HG03064 (cell line): ENCODE results near the gene CRYBG2.
"Not testable (repeated sequence)": the region's sequence is repeated elsewhere in the genome, so short reads cannot be mapped to it uniquely, and the experiment has no call there.

Experiments
- ATAC-seq: cut with Tn5 transposase; IDR thresholded peaks from one replicate; pipeline ENCODE4 v1.9.1; 2021; ENCODE audit warnings: low read depth; ENCODE audit not compliant: unreplicated experiment

CRYBG2 gene

DNA sequence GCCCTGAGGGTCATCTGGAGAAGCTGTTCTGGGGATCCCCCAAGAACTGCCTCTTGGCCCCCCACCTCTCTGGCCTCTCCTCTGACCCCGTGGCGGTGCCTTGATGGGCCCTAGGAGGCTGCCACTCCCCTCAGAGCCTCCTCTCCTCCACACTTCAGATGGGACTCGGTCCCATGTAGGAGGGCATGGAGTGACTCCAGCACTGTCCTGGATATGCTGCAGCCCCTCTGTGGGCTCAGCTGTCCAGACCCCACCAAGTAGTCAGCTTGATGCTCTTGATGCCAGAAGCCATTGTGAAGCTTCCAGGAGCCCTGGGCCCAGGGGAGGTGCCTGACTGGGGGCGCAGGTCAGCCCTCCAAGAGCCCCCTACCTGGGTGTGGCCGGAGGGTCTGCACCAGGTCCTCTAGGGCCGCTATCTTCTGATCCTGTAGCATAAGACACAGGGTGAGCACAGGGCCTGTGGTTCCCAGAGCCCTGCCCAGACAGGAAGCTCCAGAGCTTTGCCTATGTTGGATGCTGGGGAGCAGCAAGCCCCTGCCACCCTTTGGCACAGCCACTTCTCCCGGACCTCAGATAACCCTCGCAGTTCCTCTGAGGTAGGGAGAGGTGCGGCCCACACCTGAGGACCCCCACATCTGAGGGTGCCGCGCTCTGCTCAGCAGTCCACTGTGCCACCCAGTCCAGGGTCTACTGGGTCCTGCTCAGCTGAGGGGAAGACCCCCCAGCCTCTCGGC is 56.7 kb downstream of the CRYBG2 start:
- ATAC-seq = no peak

GRCh38 chr1:26296340-26297056 is 57.4 kb downstream of the CRYBG2 start:
- no peak for ATAC-seq

- ATAC-seq = no peak
These were observed 58.5 kb downstream of the CRYBG2 start for GRCh38 chr1:26295194-26296138.

DNA sequence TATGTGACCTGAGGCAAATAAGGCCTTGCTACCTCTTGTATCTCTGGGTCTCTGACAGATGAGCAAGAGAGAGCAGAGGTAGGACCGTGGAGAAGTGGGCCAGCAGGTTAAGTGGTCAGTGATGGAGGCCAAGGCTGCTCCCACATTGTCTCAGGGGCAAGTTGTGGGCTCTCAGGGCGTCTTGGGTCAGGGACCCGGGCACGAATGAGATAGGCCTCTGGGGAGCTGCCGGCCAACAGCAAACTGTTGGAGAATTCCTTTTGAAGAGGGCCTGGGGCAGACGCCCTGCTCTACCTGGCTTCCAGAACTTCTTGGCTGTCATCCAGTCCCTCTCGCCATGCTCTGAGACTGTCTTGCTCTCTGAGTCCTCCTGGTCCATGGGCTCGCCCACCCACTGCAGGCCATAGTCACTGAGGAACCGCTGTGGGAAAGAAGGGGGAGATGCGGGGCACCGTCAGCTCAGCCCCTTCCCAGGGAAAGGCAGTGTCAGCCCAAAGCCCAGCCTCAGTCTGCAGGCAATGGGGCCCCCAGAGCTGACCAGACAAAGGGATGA is 59.9 kb downstream of the CRYBG2 start:
- no peak for ATAC-seq

DNA sequence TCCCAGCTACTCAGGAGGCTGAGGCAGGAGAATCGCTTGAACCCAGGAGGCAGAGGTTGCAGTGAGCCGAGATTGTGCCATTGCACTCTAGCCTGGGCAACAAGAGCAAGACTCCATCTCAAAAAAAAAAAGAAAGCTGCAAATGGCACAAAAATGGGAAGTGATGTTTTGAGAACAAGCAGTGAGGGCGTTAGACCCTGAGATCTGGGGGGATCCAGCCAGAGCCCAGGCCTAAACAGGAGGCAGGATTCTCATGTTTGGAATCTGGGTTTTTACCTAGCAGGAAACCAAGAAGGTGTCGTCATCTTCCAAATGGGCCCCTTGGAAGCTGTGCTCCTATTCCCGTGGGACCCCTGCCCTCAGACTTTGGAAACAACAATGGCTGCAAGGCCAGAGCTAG is 61.2 kb downstream of the CRYBG2 start:
- ATAC-seq = not testable (repeated sequence)

DNA sequence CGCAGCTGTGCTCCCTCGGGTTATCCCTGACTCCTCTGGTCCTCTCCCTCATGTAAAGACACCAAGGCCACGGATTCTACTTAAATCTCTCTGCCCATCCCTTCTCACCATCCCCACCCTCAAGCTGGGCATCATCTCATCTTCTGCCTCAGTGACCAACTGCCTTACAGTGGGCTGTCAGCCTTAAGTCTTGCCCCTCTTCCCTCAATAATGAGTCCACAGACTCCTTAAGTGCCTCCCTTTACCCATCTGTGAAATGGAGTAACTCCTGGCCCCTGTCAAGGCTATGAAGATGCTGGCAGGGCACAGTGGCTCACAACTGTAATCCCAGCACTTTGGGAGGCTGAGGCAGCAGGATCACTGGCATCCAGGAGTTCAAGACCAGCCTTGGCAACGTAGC is 62.0 kb downstream of the CRYBG2 start:
- no peak for ATAC-seq

DNA sequence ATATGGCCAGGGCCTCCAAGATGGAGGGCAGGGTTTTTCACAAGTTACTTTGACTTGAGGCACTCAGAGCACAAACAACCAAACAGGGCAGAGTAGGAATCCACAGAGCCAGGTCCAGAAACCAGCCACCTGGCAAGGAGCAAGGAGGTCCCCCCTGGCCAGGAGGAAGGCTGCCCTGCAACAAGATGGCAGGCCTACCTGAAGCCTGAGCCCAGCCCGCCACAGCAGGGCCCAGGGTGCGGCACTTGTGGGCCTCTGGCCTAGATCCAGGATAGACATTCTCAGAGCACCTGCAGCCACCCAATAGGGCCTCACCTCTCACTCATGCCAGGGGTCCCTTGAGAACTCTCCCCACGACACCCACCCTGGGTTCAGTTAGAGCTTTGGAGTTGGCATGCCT is 62.5 kb downstream of the CRYBG2 start:
- no peak for ATAC-seq

DNA sequence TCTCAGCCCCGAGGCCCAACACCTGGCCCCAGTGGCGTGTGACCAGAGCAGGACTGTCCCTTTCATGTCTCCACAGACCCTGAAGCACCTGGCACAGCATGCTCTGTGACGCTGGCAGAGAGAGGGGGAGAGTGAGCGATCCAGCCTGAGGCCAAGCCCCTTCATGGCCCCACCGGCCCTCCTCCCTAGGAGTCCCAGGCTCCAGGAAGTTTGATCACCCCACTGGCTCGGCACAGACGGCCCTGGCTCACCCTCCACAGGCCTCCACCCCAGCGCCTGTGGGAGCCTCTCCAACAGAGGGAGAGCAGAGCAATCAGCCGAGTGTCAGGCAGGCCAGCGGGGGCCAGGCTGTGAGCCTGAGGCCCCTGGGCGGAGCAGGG is 63.1 kb downstream of the CRYBG2 start:
- ATAC-seq = no peak

DNA sequence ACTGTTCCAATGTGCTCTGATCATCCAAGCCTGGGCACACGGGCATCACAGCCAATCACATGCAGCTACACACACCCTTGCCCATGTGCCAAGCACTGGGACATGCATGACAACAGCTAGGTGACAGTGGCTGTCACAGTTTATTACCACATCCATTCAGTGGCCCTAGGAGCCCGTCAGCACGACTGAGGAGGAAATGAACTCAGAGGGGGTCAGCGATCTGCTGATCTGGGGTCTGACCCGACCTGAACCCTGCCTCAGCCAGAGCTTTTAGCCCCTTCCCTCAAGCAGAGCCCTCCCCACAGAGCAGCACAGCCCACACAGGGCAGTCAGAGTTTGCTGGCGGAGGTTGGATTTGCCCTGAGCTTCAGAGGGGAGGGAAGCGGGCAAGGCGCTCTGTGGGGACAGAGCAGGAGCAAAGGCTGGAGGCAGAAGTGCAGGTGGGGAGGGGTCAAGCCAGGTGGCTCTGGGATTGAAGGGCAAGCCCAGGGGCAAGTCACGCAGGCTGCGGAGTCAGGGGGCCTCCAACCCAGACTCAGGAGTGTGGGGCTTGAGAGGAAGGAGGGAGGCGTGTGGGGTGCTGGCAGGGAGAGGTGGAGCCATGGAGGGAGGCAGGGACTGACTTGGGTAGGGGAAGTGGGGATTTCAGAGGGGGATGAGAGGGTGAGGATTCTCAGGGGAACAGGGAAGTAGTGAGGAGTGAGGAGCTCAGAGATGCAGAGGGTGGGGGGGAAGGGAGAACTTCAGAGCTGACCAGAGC is 63.6 kb downstream of the CRYBG2 start:
- no peak for ATAC-seq

DNA sequence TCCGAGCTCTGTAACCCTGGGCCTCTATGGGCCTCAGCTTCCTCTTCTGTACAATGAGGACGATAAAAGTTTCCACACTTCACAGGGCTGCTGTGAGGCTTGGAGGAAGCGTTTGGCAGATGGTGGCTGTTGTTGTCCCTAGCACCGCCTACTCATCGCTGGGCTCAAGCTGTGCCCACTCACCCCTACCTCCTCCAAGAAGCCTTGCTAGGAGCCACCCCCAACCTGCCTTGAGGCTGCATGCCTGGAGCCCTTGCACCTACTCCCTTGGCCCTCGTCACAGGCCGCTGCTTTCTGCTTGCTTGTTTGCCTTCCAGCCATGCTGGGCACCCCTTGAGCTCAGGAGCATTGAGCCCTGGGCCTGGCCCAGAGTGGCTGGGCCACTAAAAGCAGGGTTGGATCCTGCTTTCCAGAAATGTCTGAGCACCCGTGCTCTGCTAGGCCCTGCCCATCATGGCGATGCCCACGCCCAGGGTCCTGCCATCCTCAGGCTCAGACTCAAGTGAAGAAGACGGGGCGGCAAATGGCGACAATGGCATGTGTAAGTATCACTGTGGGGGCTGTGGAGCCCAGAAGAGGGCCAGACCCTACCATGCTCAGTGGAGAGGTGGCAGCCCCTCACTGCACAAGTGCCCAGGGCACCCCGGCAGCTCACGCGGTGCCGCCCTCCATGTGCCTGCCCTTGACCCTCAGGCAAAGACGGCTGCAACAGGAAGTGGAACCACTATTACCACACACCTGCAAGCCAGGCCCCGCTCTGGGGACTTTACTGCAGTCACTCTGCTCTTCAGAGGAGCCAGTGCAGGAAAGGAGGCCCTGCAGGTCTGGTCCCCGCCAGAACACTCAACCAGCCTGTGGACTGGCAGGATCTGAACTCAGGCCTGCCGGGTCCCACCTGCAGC is 64.5 kb downstream of the CRYBG2 start:
- no peak for ATAC-seq

DNA sequence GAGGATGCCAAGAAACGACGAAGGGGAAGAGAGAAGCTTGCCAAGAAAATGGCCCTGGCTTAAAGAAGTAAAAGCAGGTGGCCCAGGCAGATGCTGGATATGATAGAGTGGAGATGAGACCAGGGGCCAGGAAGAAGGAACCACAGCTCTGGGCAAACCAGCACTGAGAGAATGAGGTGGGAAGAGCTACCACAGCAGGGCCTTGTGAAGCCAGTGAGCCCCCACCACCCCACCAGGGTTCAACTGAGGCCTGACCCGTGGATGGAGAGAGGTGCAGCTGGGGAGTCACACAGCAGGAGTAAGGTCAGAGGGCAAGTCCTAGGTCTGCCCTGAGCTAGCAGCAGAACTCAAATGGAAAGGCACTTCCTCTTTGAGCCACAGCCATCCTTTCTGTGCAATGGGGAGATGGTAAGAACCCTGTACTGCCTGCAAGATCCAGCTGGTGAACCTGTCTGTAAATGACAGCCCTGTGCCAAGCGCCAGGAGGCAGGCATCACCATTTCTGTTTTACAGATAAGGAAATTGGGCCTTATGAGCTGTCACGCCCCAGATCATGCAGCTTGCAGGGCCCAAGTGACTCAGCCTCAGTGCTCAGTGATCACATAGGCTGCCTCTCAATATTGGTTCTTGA is 65.5 kb downstream of the CRYBG2 start:
- no peak for ATAC-seq

GRCh38 chr1:26287811-26288210 is 66.1 kb downstream of the CRYBG2 start:
- ATAC-seq = no peak

GRCh38 chr1:26287033-26287711 is 66.8 kb downstream of the CRYBG2 start:
- ATAC-seq = peak; percentile 39

DNA sequence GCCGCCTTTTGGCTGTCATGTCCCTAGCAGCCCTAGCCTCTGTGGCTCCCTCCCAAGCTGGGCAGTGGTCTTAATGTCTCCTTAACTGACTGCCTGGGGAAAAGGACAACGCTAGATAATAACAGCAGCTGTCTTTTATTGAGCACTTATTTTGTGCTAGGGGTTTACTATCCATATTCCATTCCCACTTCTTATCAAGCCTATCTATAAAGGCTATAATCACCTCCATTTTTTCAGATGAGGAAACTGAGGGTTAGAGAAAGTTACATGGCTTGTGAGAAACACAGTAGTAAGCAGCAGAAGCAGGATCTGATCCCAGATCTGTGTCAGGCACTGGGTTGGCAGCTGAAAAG is 67.9 kb downstream of the CRYBG2 start:
- ATAC-seq = no peak

DNA sequence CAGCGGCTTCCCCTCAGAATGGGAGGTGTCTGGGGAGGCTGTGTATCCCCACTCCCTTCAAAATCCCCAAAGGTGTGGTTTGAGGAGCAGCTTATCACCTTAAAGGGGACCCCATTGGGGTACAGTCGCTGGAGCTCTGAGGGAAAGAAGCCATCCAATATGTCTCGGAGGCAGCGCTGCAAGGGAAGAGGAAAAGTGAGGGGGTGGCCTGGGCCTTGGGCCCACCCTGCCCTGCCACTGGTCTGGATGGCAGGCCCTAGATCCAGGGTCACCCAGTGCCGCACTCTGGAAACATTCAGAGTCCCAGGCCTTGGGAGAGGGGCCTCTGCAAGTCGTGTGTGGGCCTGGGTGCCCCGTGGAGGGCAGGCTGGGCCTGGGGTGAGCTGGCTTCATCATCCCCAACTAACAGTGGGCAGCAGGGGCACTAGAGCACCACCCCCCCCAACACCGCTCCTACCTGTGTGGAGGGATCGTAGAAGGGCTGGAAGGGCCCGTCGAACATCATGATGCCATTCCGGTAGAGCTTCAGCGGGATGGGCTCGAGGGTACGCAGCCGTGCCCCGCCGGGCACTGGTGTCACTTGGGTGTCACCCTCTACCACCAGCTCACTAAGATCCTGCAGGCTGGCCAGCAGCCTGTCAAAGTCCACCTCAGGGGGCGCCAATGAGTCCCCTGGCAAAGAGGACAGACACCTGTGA is 68.4 kb downstream of the CRYBG2 start:
- ATAC-seq = no peak

DNA sequence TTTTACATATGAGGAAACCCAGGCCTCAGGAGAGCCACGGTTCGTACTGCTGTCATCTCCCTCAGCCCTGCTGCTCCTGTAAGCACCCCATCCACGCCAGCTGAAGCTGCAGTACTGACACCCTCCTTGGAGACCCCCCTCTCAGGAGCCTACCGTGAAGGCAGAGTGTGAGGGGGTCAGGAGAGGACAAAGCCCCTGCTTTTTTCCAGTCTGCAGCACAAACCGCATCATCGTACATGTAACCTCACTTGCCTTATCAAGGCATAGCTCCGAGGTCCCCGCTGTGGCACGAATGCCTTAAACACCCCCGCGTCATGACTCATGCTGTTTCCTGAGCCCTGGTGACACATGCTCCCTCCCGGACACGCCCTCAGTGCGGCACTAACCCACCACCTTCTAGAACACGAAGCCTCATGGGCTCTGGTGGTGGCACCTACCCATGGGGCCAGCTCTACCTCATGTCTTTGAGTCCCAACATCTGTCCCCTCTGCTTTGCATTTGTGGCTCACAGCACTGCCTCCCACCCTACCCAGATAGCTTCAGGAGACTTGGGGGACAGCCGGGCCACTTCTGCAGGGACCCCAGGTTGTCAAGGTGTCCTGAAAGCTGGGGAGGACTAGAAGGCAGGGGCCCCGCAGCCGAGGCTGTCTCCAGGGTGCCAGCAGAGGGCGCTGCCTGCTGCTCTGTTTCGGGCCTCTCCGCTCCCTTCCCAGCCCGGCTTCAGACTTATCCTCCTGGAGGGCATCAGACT is 69.2 kb downstream of the CRYBG2 start:
- ATAC-seq = no peak
